ENCODE results near the gene LETM1.
A peak's percentile ranks its signal among the peaks of the same experiment; 100 is the strongest.

The LETM1 gene

DNA sequence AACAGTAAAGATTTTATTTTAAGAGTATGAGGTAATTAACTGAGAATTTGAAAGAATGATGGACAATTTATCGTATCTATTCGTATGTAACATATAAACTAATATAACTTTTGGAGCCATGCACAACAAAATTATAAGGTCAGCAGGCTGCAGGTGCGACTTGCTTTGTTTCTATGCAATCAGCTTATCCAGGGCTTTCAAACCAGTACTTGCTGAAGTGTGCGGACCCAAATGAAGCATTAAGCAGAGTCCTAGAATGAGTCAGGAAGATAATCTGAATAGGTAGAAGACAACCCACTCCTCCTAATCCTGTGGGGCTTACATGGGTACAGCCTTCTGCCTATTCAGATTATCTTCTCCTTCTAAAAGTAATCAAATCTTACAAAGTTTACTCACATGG, 17.3 kb upstream of the LETM1 start:
- no peak for DNase-seq (ENCODE audit: low read depth in 4 of 4, low spot score in 1 of 4)

DNA sequence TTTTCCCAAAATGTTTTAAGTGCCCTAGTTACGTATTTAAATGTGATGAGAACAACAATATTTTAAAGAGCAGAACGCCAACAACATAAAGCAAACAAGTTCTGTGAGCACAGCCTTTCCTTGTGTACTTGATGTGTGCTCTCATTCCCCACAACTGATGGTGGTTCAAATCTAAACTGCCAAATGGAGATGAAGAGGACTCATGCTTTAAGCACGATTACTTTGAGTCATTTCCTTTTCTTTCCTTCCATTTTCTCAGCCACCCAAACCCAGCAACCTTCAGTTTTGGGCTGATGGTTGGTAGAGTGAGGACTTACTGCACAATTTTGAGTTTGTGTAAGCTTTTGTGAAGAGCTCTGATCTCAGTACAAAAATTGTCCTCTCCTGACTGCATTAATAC, 16.9 kb upstream of the LETM1 start:
- no peak for DNase-seq (ENCODE audit: low read depth in 4 of 4, low spot score in 1 of 4)

DNA sequence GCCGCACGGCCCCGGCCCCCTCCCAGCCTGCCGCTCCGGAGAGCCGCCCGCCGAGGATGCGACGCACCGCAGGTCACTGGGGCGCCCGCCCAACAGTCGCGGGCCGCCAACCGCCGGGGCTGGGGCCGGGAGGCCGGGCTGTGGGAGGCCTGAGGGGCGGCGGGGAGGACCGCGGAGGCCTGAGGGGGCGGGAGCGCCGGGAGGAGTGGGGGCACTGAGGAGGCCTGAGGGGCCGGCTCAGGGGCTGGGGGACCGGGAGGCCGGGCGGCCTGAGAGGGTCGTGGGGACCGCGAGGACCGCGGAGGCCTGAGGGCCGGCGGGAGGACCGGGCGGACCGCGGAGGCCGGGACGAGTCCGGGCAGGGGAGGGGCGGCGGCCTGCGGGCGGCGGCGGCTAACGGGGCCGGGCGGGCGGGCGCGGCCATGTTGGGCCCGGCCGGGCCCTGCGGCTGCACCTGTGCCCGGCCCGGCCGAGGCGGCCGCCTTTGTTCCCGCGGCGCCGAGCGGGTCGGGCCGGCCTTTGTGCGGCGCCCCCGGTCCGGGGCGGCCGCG, 15.6 kb upstream of the LETM1 start:
- no peak for DNase-seq (ENCODE audit: low read depth in 4 of 4, low spot score in 1 of 4)

DNA sequence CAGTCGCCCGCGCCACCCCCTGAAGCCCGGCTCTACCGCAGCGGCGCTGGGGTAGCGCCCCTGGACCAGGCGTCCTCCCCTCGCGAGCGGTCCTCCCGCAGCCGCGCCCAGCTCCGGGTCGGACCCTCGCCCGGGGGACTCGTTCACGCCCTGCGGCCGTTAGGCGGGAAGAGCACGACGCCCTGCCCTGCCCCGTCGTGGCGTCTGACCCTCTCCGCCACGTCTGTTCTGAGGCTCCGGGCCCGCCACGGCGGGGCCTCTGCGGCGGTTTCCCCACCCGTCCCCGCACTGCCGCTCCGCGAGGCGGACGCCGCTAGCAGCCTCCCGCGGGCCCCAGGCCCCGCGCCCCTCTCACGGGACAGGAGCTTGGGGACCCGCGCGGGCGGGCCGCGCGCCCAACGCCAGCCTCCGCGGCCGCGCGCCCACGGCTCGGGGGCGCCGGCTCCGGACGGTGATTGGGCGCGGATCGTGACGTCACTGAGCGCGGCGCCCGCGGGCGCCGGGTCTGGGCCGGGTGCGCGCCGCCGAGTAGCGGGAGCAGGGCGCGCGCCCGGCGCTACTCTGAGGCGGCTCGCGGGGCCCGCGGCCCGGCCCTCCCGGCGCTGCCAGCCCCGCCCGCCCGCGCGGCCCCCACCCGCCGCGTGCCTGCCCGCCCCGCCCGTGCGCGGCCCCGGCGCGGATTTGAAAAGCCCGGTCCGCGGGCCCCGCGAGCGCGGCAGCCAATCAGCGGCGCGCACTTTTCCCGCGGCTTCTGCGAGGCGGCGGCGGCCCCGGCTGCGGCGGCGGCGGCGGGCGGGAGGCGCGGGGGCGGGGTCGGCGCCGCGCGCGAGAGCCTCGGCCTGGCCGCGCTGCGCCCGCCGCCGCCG, 14.9 kb upstream of the LETM1 start, which contains the start of gene NSD2:
Gene NSD2, plus strand, starts transcription at position 816 of the 866 bp plus-strand sequence. CDS start 29,262 bp downstream, outside the sequence.
- DNase-seq (ENCODE audit: low read depth in 4 of 4, low spot score in 1 of 4), result peak; percentile 74 to 88 (median 83)

DNA sequence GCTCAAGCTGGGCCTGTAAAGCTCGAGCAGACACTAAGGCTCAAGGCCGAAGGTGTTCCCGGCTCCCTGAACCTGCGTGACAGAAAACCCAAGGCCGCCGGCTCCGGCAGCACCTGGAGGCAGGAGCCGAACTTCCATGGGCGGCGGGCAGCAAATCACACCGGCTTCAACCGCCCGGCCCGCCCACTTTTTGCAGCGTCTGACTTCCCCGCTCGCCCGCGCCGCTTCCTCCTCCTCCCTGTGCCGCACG, 14.3 kb upstream of the LETM1 start:
- peak; percentile 57 to 86 (median 76) for DNase-seq (ENCODE audit: low read depth in 4 of 4, low spot score in 1 of 4)

DNA sequence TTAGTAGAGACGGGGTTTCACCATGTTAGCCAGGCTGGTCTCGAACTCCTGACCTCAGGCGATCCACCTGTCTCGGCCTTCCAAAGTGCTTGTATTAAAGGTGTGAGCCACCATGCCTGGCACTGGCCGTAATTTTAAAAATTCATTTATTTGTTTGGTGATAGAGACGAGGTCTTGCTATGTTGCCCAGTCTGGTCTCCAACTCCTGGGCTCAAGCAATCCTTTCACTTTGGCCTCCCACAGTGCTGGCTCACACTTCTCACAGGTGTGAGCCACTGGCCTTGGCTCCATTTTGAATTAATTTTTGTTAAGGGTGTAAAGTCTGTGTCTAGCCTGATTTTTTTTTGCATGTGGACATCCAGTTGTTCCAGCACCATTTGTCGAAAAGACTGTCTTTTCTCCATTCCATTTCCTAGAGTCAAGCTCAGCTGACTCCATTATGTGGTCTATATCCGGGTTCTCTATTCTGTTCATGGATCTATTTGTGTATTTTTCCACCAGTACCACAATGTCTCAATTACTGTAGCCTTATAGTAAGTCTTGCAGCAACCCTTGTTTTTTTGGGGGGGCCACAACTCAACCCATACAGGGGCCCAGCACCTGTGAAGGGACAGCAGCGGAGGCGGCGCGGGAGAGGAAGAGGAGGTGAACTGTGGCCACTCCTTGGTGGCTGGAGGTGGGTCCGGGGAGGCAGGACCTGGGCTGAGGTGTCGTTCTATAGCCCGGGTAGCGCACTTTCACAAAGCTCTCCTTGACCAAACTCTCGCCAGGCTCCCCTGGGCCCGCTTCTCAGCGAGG, 13.8 kb upstream of the LETM1 start:
- no peak for DNase-seq (ENCODE audit: low read depth in 4 of 4, low spot score in 1 of 4)

DNA sequence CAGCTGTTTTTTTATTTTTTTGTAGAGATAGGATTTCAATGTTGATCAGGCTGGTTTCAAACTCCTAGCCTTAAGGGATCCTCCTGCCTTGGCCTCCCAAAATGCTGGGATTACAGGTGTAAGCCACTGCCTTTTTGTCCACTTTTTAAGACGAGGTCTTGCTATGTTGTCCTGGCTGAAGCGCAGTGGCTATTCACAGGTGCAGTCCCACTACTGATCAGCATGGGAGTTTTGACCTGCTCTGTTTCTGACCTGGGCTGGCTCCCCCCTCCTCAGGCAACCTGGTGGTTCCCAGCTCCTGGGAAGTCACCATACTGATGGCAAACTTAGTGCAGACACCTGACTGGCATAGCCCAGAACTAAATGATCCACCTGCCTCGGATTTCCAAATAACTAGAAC, 13.0 kb upstream of the LETM1 start:
- DNase-seq (ENCODE audit: low read depth in 4 of 4, low spot score in 1 of 4), result no peak

DNA sequence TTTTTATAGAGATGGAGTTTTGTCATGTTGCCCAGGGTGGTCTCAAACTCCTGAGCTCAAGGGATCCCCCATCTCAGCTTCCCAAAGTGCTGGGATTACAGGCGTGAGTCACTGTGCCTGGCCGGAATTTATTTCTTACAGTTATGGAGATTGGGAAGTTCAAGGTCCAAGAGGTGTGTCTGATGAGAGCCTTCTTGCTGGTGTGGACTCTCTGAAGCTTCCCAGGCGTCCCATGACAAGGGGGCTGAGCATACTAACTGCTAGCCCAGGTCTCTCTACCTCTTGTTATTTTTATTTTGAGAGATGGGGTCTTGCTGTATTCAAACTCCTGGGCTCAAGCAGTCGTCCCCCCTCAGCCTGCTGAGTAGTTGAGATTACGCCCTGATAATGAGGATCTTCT, 12.3 kb upstream of the LETM1 start:
- no peak for DNase-seq (ENCODE audit: low read depth in 4 of 4, low spot score in 1 of 4)

DNA sequence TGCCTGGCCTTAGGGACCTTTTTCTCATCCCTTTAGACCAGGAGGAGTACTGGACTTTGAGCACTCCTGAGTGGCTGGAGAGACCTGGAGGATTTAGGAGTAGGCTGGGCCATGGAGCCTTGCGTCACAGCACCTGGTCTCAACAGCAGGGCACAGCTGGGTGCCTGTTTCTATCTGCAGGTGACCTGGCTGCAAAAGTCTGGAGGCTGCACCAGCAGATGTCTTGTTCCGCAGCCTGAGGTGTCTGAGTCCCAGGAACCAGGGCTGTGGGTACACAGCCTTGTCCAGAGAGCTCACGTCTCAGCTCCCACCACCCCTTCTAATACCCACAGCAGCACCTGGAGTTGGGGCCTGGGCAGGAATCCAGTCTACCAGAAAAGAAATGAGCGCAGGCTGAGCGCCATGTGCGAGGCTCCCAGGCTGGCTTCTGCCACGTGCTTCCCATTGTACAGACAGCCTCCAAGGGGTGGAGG, 10.3 kb upstream of the LETM1 start:
- no peak for DNase-seq (ENCODE audit: low read depth in 4 of 4, low spot score in 1 of 4)

DNA sequence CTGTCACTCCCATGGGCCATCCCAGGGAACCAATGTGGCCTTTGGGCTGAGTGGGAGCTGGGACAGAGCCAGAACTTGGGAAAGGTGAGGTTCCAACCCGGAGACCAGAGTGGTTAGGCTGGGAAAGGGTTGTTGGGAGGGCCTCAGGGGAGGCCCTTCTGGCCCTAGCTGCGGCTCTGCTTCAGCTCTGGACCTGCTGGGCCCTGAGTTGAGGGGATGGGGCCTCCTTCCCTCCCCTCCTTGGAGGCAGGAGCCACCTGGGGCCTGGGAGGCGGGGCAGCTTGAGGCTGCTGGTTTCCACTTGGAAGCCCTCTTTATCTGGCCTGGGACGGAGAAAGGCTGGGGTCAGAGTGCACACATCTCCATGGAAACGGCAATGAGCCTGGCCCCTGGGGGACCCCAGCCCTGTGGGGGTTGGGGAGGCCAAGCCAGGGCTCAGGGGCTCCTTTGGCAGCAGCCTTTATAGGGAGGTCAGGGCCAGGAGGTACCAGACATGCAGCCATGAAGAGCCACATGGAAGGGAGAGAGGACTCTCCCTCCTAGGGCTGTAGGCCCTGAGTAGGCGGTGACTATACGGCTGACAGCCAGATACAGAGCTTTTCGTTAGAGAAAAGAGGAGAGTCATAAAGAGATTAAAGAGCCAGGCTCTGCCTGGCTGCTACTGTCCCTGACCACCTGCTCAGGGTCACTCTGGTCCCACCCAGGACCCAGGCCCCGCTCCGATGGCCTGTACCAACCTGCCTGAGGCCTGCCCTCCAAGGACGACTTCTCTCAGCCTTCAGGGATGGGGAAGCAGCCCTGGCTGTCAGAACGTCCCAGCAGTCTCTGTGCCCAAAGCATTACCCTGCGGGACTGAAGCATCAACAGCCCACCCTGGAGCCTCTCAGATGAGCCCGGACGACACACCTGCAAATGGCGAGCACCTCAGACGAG, 8.4 kb upstream of the LETM1 start:
- no peak for DNase-seq (ENCODE audit: low read depth in 4 of 4, low spot score in 1 of 4)

DNA sequence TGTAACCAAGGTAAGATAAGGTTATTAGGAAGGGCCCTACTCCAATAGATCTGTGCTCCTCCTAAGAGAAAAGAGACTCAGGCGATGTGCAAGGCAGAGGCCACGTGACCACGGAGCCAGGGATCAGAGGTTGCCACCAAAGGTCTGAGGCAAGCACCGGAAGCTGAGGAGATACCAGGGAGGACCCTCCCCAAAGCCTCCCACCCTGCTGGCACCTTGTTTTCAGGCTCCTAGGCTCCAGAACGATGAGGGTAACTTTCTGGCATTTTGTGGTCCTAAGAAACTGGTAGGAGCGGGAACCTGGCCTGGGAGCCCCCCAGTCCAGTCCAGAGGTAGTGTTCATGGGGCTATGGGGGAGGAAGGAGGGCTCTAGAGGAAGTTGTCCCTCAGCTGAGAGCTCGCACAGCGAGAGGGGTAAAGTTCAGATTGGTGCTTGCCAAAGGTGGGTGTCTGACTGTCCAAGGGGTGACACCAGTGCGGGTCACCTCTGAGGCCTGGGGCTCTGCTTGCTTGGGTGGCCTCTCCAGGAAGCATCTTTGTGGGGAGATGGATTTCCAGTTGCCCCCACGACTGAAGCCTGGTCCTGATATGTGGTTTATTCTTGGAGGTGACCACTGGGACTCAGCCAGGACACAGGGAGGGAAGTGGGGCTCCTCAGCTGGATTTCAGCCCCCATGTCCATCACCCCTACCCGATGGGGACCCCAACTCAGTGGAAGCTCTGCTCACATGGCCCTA, 7.5 kb upstream of the LETM1 start:
- no peak for DNase-seq (ENCODE audit: low read depth in 4 of 4, low spot score in 1 of 4)

DNA sequence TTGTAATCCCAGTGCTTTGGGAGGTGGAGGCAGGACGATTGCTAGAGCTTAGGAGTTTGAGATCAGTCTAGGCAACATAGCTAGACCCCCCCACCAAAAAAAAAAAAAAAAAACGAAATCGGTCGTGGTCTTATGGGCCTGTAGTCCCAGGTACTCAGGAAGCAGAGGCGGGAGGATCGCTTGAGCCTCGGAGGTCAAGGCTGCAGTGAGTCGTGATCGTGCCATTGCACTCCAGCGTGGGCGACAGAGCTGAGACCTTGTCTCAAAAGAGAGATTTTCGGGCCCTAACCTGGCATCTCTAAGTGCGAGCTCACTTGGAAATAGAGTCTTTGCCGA, 7.0 kb upstream of the LETM1 start:
- DNase-seq (ENCODE audit: low read depth in 4 of 4, low spot score in 1 of 4), result no peak

DNA sequence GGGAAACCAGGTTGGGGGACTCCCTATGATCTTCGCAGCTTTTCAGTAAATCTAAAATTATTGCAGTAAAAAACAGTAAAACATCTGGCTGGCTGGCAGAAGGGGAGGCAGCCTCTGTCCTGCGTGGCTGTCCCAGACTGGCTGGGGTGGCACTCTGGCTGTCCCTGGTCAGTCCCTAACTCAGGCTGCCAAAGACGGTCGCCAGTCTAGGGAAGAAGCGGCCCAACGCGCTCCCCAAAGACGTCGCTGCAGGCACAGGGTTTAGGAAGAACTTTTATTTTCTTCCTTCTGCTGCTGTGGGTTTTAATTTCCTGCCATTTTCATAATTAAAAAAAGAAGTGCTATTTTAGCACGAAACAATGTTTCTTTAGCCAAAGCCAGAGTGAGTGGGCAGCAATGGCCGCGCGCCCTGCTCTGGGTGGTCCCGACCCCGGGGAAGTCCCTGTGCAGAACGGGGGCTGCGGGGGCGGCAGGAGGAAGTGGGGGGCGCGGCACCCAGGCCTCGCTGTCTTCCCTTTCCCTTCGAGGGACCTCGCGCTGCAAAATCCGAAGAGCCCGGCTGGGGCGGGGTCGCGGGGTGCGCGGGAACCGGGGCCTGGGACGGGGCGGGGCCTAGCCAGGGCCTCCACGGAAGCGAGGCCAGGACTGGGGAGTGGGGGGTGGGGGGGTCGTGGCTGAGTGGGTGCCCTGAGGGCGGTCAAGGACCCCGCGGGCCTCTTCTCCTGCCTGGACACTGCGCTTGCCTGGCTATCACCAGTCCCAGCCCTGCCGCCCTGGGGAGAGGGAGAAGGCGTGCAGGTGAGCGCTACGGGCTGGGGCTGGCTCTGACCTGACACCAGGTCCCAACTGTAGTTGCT, 6.3 kb upstream of the LETM1 start:
- no peak for DNase-seq (ENCODE audit: low read depth in 4 of 4, low spot score in 1 of 4)

DNA sequence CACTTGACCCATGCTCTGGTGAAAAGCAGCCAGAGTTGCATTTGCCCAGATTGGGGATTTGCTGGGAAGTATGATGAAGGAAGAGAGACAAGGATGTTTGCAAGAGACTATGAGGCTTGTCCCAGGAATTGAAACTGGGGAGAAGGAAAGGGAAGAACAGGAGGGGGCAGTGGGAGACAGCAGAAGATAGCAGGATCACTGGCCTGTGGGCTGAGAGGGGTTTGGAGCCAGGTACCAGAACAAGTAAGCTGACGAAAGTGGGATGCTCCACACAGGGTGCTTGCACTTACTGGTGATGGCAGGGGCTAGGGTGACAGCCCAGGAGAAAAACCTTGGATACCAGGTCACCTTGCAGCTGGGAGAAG, 3.4 kb upstream of the LETM1 start:
- DNase-seq (ENCODE audit: low read depth in 4 of 4, low spot score in 1 of 4), result no peak

DNA sequence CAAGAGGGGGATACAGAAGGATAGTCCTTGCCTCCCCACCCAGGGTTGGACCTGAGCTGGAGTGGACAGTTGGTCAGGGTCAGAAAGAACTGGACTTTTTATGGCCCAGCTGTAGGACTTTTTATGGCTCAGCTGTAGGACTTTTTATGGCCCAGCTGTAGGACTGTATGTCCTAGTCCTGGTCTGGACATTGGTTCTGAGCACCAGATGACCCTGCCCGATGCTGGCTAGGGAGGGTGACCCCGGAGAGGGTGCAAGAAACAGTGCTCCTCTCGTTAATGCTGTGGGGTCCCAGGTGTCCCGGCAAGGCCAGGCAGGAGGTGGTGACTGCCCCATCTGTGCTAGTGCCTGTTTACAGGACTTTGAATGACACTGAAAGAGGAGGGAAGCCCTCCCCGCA, 2.0 kb upstream of the LETM1 start:
- no peak for DNase-seq (ENCODE audit: low read depth in 4 of 4, low spot score in 1 of 4)

DNA sequence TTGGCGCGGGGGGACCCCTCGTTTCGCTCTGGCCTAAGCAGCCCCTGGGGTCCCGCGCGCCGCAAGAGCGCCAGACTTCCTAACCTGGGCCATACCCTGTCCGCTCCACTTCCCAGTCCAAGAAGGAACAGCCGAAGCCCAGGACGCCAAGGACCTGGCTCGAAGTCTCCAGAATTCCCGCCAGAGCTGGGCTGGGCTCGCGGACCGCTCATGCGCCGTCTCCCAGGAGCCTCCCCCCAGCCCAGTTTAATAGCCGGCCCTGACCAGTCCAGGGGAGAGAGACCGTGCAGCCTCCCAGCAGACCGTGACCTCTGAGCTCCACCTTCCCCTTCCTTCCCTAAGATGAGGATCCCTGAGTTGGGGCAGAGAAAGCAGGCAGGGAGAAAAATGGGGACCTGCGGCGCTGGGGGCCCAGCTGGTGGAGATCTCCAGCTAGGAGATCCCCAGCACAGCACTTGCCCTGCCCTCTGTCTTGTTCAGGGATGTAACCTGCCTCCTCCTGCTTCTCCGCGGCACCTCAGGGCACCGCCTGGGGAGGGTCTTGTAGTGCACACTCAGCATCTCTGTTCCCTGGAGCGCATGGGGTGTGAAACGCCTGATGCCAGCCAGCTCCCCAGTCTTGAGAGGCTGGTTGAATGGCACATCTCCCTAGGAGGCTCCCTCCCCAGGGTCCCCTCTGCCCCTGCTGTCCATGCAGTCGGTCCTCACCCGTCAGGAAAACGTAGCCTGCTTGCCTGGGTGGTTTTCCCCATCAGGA, 1.2 kb upstream of the LETM1 start:
- DNase-seq (ENCODE audit: low read depth in 4 of 4, low spot score in 1 of 4), result no peak

DNA sequence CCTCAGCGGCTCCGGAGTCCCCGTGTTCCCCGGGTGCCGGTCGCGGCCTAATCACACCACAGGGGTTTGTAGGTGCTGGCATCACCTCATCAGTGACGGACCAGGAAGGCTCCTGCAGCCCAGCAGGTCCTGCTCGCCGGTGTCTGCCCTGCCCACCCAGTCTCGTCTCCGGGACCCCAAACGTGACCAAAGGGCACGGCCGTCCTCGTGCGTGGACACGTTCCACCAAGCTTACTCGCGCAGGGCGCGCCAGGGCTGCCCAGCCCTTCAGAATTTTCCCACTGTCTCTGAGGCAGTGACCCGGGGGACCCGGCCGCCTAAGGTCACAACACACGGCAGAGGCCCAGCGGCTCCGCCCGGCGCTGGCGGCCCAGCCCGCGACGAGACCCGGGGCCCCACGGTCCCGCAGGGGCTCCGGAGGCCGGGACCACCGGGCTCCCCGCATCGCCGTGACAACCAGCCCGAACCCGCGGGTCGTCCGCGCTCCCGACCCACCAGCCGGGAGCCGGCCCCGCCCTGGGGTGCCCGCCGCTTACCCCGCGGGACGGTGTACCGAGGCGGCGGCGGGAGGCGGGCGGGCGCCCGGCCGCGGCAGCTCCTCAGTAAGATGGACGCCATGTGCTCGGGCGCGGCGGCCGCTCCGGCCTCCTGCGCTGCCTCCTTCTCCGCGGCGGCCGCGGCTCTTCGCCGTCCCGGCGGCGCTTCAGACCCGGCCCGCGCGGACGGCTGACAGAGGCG, 454 bp downstream of the LETM1 start:
- DNase-seq (ENCODE audit: low read depth in 4 of 4, low spot score in 1 of 4), result no peak

DNA sequence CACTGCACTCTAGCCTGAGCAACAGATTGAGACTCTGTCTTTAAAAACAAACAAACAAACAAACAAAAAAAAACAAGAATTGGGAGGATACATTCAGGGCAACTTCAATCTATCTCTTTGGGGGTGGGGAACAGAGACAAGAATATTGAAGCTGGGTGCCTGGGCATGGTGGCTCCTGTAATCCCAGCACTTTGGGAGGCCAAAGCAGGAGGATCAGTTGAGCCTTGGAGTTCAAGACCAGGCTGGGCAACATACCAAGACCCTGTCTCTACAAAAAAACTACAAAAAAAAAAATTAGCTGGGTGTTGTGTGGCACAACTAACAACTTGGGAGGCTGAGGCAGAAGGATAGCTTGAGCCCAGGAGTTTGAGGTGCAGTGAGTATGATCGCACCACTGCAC, 1.2 kb downstream of the LETM1 start:
- no peak for DNase-seq (ENCODE audit: low read depth in 4 of 4, low spot score in 1 of 4)

All from stimulated activated CD4-positive, alpha-beta T cell treated with anti-CD3 and anti-CD28 coated beads, Interleukin-1b, Interleukin-23, amount 100 ng/mL, for 24 hours (primary cell).